NB4 (cell line): Measurements from ENCODE around the gene BARD1.

ENCODE experiments used
- DNase-seq: peaks from one replicate; pipeline ENCODE4 v3.0.0; 2010; ENCODE audit warnings: low read depth
- H3K4me3 ChIP-seq: one replicate; pipeline ENCODE4 v1.5.1; 2011; ENCODE audit warnings: mild to moderate bottlenecking, low read depth, low read length, moderate library complexity
- MAX ChIP-seq: IDR thresholded peaks from 2 replicates; pipeline ENCODE4 v1.6.1; 2011; ENCODE audit warnings: low read depth, low read length
- MYC ChIP-seq: IDR thresholded peaks from 2 replicates; pipeline ENCODE4 v1.6.1; 2011; ENCODE audit warnings: low read depth, low read length
- POLR2A ChIP-seq: IDR thresholded peaks from 2 replicates; pipeline ENCODE4 v1.6.1; 2011; ENCODE audit warnings: mild to moderate bottlenecking; ENCODE audit not compliant: insufficient read length; ENCODE audit errors: extremely low read depth
- TF ChIP-seq, protein P1 (sequence below): IDR thresholded peaks from one replicate; pipeline ENCODE4 v1.5.1; 2012; ENCODE audit warnings: low read depth, low read length

BARD1 gene

GRCh38 chr2:214809751-214810564 lies 475 bp upstream of the BARD1 start:
- peak; percentile 98 for DNase-seq
- TF ChIP-seq, protein P1, sequence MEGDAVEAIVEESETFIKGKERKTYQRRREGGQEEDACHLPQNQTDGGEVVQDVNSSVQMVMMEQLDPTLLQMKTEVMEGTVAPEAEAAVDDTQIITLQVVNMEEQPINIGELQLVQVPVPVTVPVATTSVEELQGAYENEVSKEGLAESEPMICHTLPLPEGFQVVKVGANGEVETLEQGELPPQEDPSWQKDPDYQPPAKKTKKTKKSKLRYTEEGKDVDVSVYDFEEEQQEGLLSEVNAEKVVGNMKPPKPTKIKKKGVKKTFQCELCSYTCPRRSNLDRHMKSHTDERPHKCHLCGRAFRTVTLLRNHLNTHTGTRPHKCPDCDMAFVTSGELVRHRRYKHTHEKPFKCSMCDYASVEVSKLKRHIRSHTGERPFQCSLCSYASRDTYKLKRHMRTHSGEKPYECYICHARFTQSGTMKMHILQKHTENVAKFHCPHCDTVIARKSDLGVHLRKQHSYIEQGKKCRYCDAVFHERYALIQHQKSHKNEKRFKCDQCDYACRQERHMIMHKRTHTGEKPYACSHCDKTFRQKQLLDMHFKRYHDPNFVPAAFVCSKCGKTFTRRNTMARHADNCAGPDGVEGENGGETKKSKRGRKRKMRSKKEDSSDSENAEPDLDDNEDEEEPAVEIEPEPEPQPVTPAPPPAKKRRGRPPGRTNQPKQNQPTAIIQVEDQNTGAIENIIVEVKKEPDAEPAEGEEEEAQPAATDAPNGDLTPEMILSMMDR, result no peak
- TF ChIP-seq POLR2A (peak; percentile 77), MYC (peak; percentile 61; the same call in 1 of the 2 replicates), MAX (peak; percentile 68)

DNA sequence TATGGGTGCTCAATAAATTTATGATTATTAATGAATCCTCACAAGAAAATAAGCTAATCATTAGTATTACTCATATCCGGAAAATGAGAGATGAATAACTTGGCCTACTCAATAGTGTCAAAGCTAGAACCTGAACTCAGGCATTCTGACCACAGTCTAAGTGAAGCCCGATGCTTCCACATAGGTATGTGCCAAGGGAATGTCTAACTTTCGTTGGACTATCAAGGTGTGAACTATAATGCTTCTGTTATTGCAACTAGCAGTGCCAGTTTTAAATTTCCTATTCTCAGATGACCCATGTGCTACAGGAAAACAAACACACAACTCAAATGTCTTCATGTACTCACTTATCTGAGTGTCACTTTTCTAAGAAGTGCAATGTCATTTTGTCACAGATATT lies 1.8 kb downstream of the BARD1 start:
- TF ChIP-seq POLR2A, result no peak
- TF ChIP-seq MAX, result no peak
- no peak for TF ChIP-seq MYC
- TF ChIP-seq, protein P1, result no peak
- peak overlapping the region; percentile 94 for H3K4me3 ChIP-seq
- DNase-seq, result peak; percentile 12

More at GRCh38 chr2:214809751-214810564, 475 bp upstream of the BARD1 start:
- peak overlapping the region; percentile 68 for H3K4me3 ChIP-seq

GRCh38 chr2:214801768-214802397 lies 7.6 kb downstream of the BARD1 start:
- H3K4me3 ChIP-seq, result no peak overlapping the region
- no peak for DNase-seq
- TF ChIP-seq MYC (no peak), MAX (no peak), POLR2A (no peak)
- TF ChIP-seq, protein P1, result no peak

- no peak for DNase-seq
- H3K4me3 ChIP-seq, result no peak overlapping the region
- TF ChIP-seq POLR2A, result no peak
- TF ChIP-seq, protein P1, result no peak
- no peak for TF ChIP-seq MAX
- no peak for TF ChIP-seq MYC
Measured at GRCh38 chr2:214801068-214801467, 8.4 kb downstream of the BARD1 start.

DNA sequence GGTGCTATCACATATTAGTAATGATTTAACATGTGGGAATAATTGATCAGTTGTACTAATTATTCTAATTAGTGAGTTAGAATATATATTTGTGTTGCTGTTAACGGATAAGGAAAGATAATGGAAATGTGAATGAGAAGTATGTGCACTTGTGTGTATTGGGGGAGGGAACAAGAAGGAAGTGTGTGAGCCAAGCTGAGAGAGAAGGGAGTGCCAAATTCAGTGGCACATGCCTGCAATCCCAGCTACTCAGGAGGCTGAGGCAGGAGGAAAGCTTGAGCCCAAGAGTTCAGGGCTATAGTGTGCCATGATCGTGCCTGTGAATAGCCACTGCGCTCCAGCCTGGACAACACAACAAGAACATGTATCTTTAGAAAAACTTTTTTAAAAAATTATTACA lies 9.3 kb downstream of the BARD1 start:
- H3K4me3 ChIP-seq, result no peak overlapping the region
- TF ChIP-seq POLR2A (no peak), MAX (no peak), MYC (no peak)
- TF ChIP-seq, protein P1, result no peak
- DNase-seq, result no peak
